HEK293 (cell line): ENCODE measurements around the gene SPEG.

Source experiments
- CTCF ChIA-PET: fragments of 350-600 bp; formaldehyde crosslinking; extraction: SDS; loops from one replicate; lab custom pipeline; 2021; ENCODE audit warnings: antibody characterized with exemption; lab: Yijun Ruan, JAX
- POLR2A ChIA-PET: fragments of 300-600 bp; formaldehyde crosslinking; extraction: SDS; loops from one replicate; lab custom pipeline; 2020; ENCODE audit warnings: antibody characterized with exemption, inconsistent platforms; lab: Yijun Ruan, JAX
- H3K27ac ChIP-seq: fragments of 200-500 bp; sonication (Bioruptor generic); 2 replicates; pipeline ENCODE4 v1.5.1; 2014; ENCODE audit warnings: low read depth, low read length, control low read depth, inconsistent platforms; ENCODE audit errors: extremely low read depth
- H3K36me3 ChIP-seq, 2 experiments: fragments of 200-500 bp in 1 of 2; sonication (Bioruptor generic) in 1 of 2; 1 replicate in 1 of 2; 2 replicates in 1 of 2; pipeline ENCODE4 v1.5.1; 2014 to 2017; ENCODE audit warnings: inconsistent platforms in 2 of 2, low read length in 2 of 2; ENCODE audit not compliant: control insufficient read depth in 2 of 2, insufficient read depth in 1 of 2
- H3K4me1 ChIP-seq: fragments of 200-500 bp; sonication (Bioruptor generic); 2 replicates; pipeline ENCODE4 v1.5.1; 2014; ENCODE audit warnings: mild to moderate bottlenecking, low read length, inconsistent platforms; ENCODE audit not compliant: control insufficient read depth, insufficient read depth
- H3K4me3 ChIP-seq: 2 replicates; pipeline ENCODE4 v1.5.1; 2011; ENCODE audit warnings: low read depth, mild to moderate bottlenecking, control low read depth, low read length, moderate library complexity
- H3K9me3 ChIP-seq: fragments of 200-500 bp; sonication (Bioruptor generic); 2 replicates; pipeline ENCODE4 v1.5.1; 2014; ENCODE audit warnings: low read depth, low read length, inconsistent platforms; ENCODE audit not compliant: control insufficient read depth, insufficient read depth
- FEZF1 ChIP-seq: fragments of 450-650 bp; formaldehyde crosslinking; IDR thresholded peaks from 2 replicates; pipeline ENCODE4 v1.5.1; 2016; ENCODE audit warnings: missing biosample characterization, missing genetic modification characterization
- GFI1B ChIP-seq: fragments of 450-650 bp; formaldehyde crosslinking; IDR thresholded peaks from 2 replicates; pipeline ENCODE4 v1.5.1; 2016; ENCODE audit warnings: missing biosample characterization, missing genetic modification characterization
- GLIS2 ChIP-seq: fragments of 450-650 bp; formaldehyde crosslinking; IDR thresholded peaks from 2 replicates; pipeline ENCODE4 v1.5.1; 2016; ENCODE audit warnings: missing biosample characterization, missing genetic modification characterization
- PATZ1 ChIP-seq: fragments of 450-650 bp; formaldehyde crosslinking; IDR thresholded peaks from 2 replicates; pipeline ENCODE4 v1.5.1; 2016; ENCODE audit warnings: missing biosample characterization, missing genetic modification characterization
- REST ChIP-seq: fragments of 450-650 bp; formaldehyde crosslinking; IDR thresholded peaks from 2 replicates; pipeline ENCODE4 v1.5.1; 2016; ENCODE audit warnings: missing biosample characterization, missing genetic modification characterization
- ZBTB6 ChIP-seq: fragments of 450-650 bp; formaldehyde crosslinking; IDR thresholded peaks from 2 replicates; pipeline ENCODE4 v1.5.1; 2017; ENCODE audit warnings: missing biosample characterization, missing genetic modification characterization
- ZNF335 ChIP-seq: fragments of 450-650 bp; formaldehyde crosslinking; conservative IDR thresholded peaks from 2 replicates; pipeline ENCODE4 v1.5.1; 2016; ENCODE audit warnings: missing biosample characterization, missing genetic modification characterization
- ZNF426 ChIP-seq: fragments of 450-650 bp; formaldehyde crosslinking; IDR thresholded peaks from 2 replicates; pipeline ENCODE4 v1.5.1; 2017; ENCODE audit warnings: missing biosample characterization, missing genetic modification characterization, mild to moderate bottlenecking, inconsistent platforms, moderate library complexity
- ZNF513 ChIP-seq: fragments of 450-650 bp; IDR thresholded peaks from 2 replicates; pipeline ENCODE4 v1.5.1; 2018; ENCODE audit warnings: missing biosample characterization, missing genetic modification characterization
- ZNF571 ChIP-seq: fragments of 450-650 bp; formaldehyde crosslinking; IDR thresholded peaks from 2 replicates; pipeline ENCODE4 v1.5.0; 2017; ENCODE audit warnings: missing biosample characterization, missing genetic modification characterization
- ZNF585B ChIP-seq: fragments of 450-650 bp; formaldehyde crosslinking; IDR thresholded peaks from 2 replicates; pipeline ENCODE4 v1.5.1; 2016; ENCODE audit warnings: missing biosample characterization, missing genetic modification characterization
- ZNF596 ChIP-seq: fragments of 450-650 bp; IDR thresholded peaks from 2 replicates; pipeline ENCODE4 v1.5.0; 2018; ENCODE audit warnings: missing biosample characterization, mild to moderate bottlenecking, missing genetic modification characterization, moderate library complexity
- ZNF639 ChIP-seq: fragments of 450-650 bp; formaldehyde crosslinking; IDR thresholded peaks from 2 replicates; pipeline ENCODE4 v1.5.1; 2016; ENCODE audit warnings: missing biosample characterization, missing genetic modification characterization
- ZNF785 ChIP-seq: fragments of 450-650 bp; formaldehyde crosslinking; IDR thresholded peaks from 2 replicates; pipeline ENCODE4 v1.5.1; 2016; ENCODE audit warnings: missing biosample characterization, missing genetic modification characterization

SPEG gene

GRCh38 chr2:219506802-219507526 lies 72.3 kb downstream of the SPEG start (continued):
- TF ChIP-seq ZBTB6 (tag by site-specific recombination) (no peak), ZNF585B (tag by site-specific recombination) (no peak), ZNF596 (no peak), PATZ1 (no peak)

GRCh38 chr2:219507581-219508443 lies 73.2 kb downstream of the SPEG start:
- ChIA-PET CTCF (interaction anchor here (0.5 to 9.5 kb wide), 4 partner anchors 10 to 105 kb away, joined by 3 to 150 read pairs (median 70); partner anchors contain the start of gene GMPPA), POLR2A (interaction anchor here (1.5 kb wide), 1 partner anchor 9 kb away, joined by 12 read pairs; the partner anchor contains the start of gene GMPPA)
- Histone ChIP-seq H3K4me1 (peaks cover 2% of the 10 kb centered on the region), H3K36me3 (peaks cover 0 to 45% of the 10 kb centered on the region in 2 experiments; a peak in 2 of 3 replicates), H3K27ac (no peak overlapping the region), H3K4me3 (no peak overlapping the region), H3K9me3 (no peaks in the 10 kb centered on the region)
- no peak for TF ChIP-seq ZNF513 (tag by site-specific recombination)
- peak; percentile 82 for TF ChIP-seq REST (tag by site-specific recombination)
- no peak for TF ChIP-seq ZNF571 (tag by site-specific recombination)
- TF ChIP-seq GLIS2 (tag by site-specific recombination) = peak; percentile 38; the same call in 1 of the 2 replicates
- no peak for TF ChIP-seq ZNF639 (tag by site-specific recombination)

- peaks cover 2% of the 10 kb centered on the region for H3K4me1 ChIP-seq
- H3K27ac ChIP-seq = no peak overlapping the region
- POLR2A ChIA-PET = interaction anchor here (1.5 kb wide), 1 partner anchor 10 kb away, joined by 12 read pairs; the partner anchor contains the start of gene GMPPA
- no peaks in the 10 kb centered on the region for H3K9me3 ChIP-seq
- H3K4me3 ChIP-seq = no peak overlapping the region
- H3K36me3 ChIP-seq = peaks cover 0 to 42% of the 10 kb centered on the region in 2 experiments; a peak in 2 of 3 replicates
- CTCF ChIA-PET = interaction anchor here (0.5 to 9.5 kb wide), 6 partner anchors 10 to 232 kb away, joined by 3 to 150 read pairs (median 8); partner anchors contain the start of gene GMPPA
- TF ChIP-seq GFI1B (tag by site-specific recombination) = no peak
- peak; percentile 33; the same call in 1 of the 2 replicates for TF ChIP-seq GLIS2 (tag by site-specific recombination)
- TF ChIP-seq ZNF785 (tag by site-specific recombination) = no peak
- no peak for TF ChIP-seq ZNF426
- no peak for TF ChIP-seq FEZF1
- TF ChIP-seq PATZ1 = peak; percentile 27; the same call in 1 of the 2 replicates
- no peak for TF ChIP-seq ZNF335 (tag by site-specific recombination)
These were observed 73.7 kb downstream of the SPEG start for GRCh38 chr2:219508444-219508734.
